Measurements from ENCODE around the gene CACNG8. TPM values are rescaled to one million over a fixed set of nuclear protein-coding genes. Genes with fewer than 3 reads are reported as not detected.

CACNG8 gene
- polyA plus RNA-seq, 1 donor (not counting 4 experiments of a cell fraction or from before 2014, with no cell fraction given), result not detected

GRCh38 chr19:54014920-54015560 lies 52.3 kb downstream of the CACNG8 start:
- TF ChIP-seq CTCF (optimal IDR thresholded peaks at IDR 0.05 in 1 of 3, IDR thresholded peaks at IDR 0.05 in 1 of 3, conservative IDR thresholded peaks at IDR 0.05 in 1 of 3; ENCODE audit: extremely low read depth in 1 of 3, insufficient read depth in 2 of 3, low read length in 3 of 3), result no peak
- TF ChIP-seq EZH2 (IDR thresholded peaks at IDR 0.05; ENCODE audit: low read length), result no peak
- Histone ChIP-seq H3K79me2 (ENCODE audit: control insufficient read depth, insufficient read depth, low read length) (no peaks in the 10 kb centered on the region), H4K20me1 (ENCODE audit: control insufficient read depth, extremely low read depth, insufficient read depth, low read length) (no peaks in the 10 kb centered on the region), H3K4me2 (ENCODE audit: control insufficient read depth, extremely low read depth, insufficient read depth, low read depth, low read length) (no peak overlapping the region), H3K9ac (ENCODE audit: control insufficient read depth, extremely low read depth, insufficient read depth, low read length) (no peak overlapping the region), H2AFZ (ENCODE audit: control insufficient read depth, low read length) (no peak overlapping the region), H3K4me3 (ENCODE audit: control insufficient read depth in 2 of 3, extremely low read depth in 1 of 3, insufficient read depth in 2 of 3, low read depth in 1 of 3, low read length in 3 of 3) (no peak overlapping the region), H3K9me3 (ENCODE audit: control insufficient read depth, low read depth, low read length) (no peaks in the 10 kb centered on the region), H3K27me3 (ENCODE audit: control insufficient read depth, extremely low read depth, insufficient read depth, low read length) (peaks cover 4% of the 10 kb centered on the region), H3K9me1 (ENCODE audit: control insufficient read depth, extremely low read depth, insufficient read depth, low read length) (no peaks in the 10 kb centered on the region), H3K36me3 (ENCODE audit: control insufficient read depth in 2 of 2, extremely low read depth in 1 of 2, insufficient read depth in 2 of 2, low read length in 2 of 2) (no peaks in the 10 kb centered on the region), H3K4me1 (ENCODE audit: control insufficient read depth, extremely low read depth, insufficient read depth, low read length) (no peaks in the 10 kb centered on the region), H3K27ac (ENCODE audit: control insufficient read depth, insufficient read depth, low read length) (no peak overlapping the region)
- DNase-seq (ENCODE audit: low read depth, low spot score), result no peak
- no peak for FAIRE-seq
- dilution Hi-C loops (cut with MboI; ENCODE audit: extremely low pct_ligation_motif_present, low sequenced_read_pairs), result no loop called here

- H3K4me3 ChIP-seq (ENCODE audit: control insufficient read depth in 2 of 3, extremely low read depth in 1 of 3, insufficient read depth in 2 of 3, low read depth in 1 of 3, low read length in 3 of 3), result no peak overlapping the region
- no peak overlapping the region for H2AFZ ChIP-seq (ENCODE audit: control insufficient read depth, low read length)
- DNase-seq (ENCODE audit: low read depth, low spot score) (no peak), FAIRE-seq (no peak)
- no peaks in the 10 kb centered on the region for H3K4me1 ChIP-seq (ENCODE audit: control insufficient read depth, extremely low read depth, insufficient read depth, low read length)
- dilution Hi-C loops (cut with MboI; ENCODE audit: extremely low pct_ligation_motif_present, low sequenced_read_pairs), result no loop called here
- no peaks in the 10 kb centered on the region for H3K27me3 ChIP-seq (ENCODE audit: control insufficient read depth, extremely low read depth, insufficient read depth, low read length)
- H3K9me3 ChIP-seq (ENCODE audit: control insufficient read depth, low read depth, low read length), result no peaks in the 10 kb centered on the region
- H3K9me1 ChIP-seq (ENCODE audit: control insufficient read depth, extremely low read depth, insufficient read depth, low read length), result no peaks in the 10 kb centered on the region
- no peaks in the 10 kb centered on the region for H3K36me3 ChIP-seq (ENCODE audit: control insufficient read depth in 2 of 2, extremely low read depth in 1 of 2, insufficient read depth in 2 of 2, low read length in 2 of 2)
- H3K9ac ChIP-seq (ENCODE audit: control insufficient read depth, extremely low read depth, insufficient read depth, low read length), result no peak overlapping the region
- no peaks in the 10 kb centered on the region for H3K79me2 ChIP-seq (ENCODE audit: control insufficient read depth, insufficient read depth, low read length)
- H3K27ac ChIP-seq (ENCODE audit: control insufficient read depth, insufficient read depth, low read length), result no peak overlapping the region
- H3K4me2 ChIP-seq (ENCODE audit: control insufficient read depth, extremely low read depth, insufficient read depth, low read depth, low read length), result no peak overlapping the region
- TF ChIP-seq EZH2 (IDR thresholded peaks at IDR 0.05; ENCODE audit: low read length) (no peak), CTCF (optimal IDR thresholded peaks at IDR 0.05 in 1 of 3, IDR thresholded peaks at IDR 0.05 in 1 of 3, conservative IDR thresholded peaks at IDR 0.05 in 1 of 3; ENCODE audit: extremely low read depth in 1 of 3, insufficient read depth in 2 of 3, low read length in 3 of 3) (no peak)
- no peaks in the 10 kb centered on the region for H4K20me1 ChIP-seq (ENCODE audit: control insufficient read depth, extremely low read depth, insufficient read depth, low read length)
These were observed 54.5 kb downstream of the CACNG8 start for GRCh38 chr19:54017261-54017660.
